ENCODE results near the gene ARHGDIA. TPM values are rescaled to one million over a fixed set of nuclear protein-coding genes. Genes with fewer than 3 reads are reported as not detected.

The ARHGDIA gene
- total and polyA plus RNA-seq, 2 of the 8 experiments (the other 6 are each of a cell fraction or from before 2014, with no cell fraction given): 62.4 to 217 TPM

GRCh38 chr17:81846743-81847689, 24.1 kb downstream of the ARHGDIA start:
- TF ChIP-seq POLR2AphosphoS5 (IDR thresholded peaks at IDR 0.05; ENCODE audit: low read depth, low read length): peak; percentile 30; the same call in 1 of the 2 replicates
- TF ChIP-seq EGR1 (IDR thresholded peaks at IDR 0.05; ENCODE audit: borderline replicate concordance, low read depth, low read length): no peak
- no peaks in the 10 kb centered on the region for H3K9me3 ChIP-seq (ENCODE audit: insufficient read depth in 2 of 2, low read depth in 1 of 2, low read length in 1 of 2)
- H4K8ac ChIP-seq (ENCODE audit: extremely low read depth, insufficient read depth, low read length): peak overlapping the region; percentile 68; the same call in 1 of the 2 replicates
- H3K23ac ChIP-seq (ENCODE audit: insufficient read length): no peak overlapping the region
- no peaks in the 10 kb centered on the region for H3K23me2 ChIP-seq (ENCODE audit: low read depth, low read length)
- POLR2A ChIA-PET (ENCODE audit: partially characterized antibody): interaction anchor here (1.0 to 5.7 kb wide), 3 partner anchors 13 to 20 kb away, joined by 3 to 37 read pairs (median 4); partner anchors contain the start of genes MCRIP1 and PPP1R27
- DNase-seq (ENCODE audit: low read depth in 1 of 2, low spot score in 2 of 2): no peak
- H3K79me2 ChIP-seq (ENCODE audit: control insufficient read depth in 1 of 2, insufficient read depth in 2 of 2, low read length in 2 of 2): no peaks in the 10 kb centered on the region
- no peak overlapping the region for H2BK5ac ChIP-seq (ENCODE audit: low read depth, low read length)
- H2BK120ac ChIP-seq (replicated peaks; ENCODE audit: low read depth, low read length): no peak overlapping the region
- H4K5ac ChIP-seq (ENCODE audit: insufficient read length, low read depth, low read length): no peak overlapping the region
- CTCF ChIA-PET (ENCODE audit: partially characterized antibody): interaction anchor here (0.5 to 1.2 kb wide), 2 partner anchors 22 to 648 kb away, joined by 3 read pairs; no protein-coding TSS in a partner anchor
- no peaks in the 10 kb centered on the region for H3K79me1 ChIP-seq (ENCODE audit: low read depth, low read length)
- H4K20me1 ChIP-seq (replicated peaks in 1 of 2; ENCODE audit: control insufficient read depth in 1 of 2, insufficient read depth in 2 of 2, low read length in 2 of 2): peaks cover 2 to 15% of the 10 kb centered on the region in 2 experiments
- no peak overlapping the region for H2AFZ ChIP-seq (ENCODE audit: low read length)
- H2BK20ac ChIP-seq (ENCODE audit: low read length): no peak overlapping the region
- H2AK5ac ChIP-seq (ENCODE audit: low read depth, low read length): no peak overlapping the region
- H3K27ac ChIP-seq (ENCODE audit: low read depth, low read length): no peak overlapping the region
- H3K4me2 ChIP-seq (ENCODE audit: insufficient read depth in 1 of 2, low read depth in 2 of 2, low read length in 2 of 2): no peak overlapping the region
- WGBS, 2 experiments (ENCODE audit: extremely low coverage in 1 of 2, insufficient coverage in 1 of 2, insufficient read length in 1 of 2, insufficient replicate concordance in 2 of 2, low coverage in 1 of 2, low lambda C conversion rate in 2 of 2, missing lambda C conversion rate in 1 of 2): 92% methylated on average over 24 of the region's 24 CpGs; no CpG with 5 or more reads in 1 of the 2 experiments
- H3K56ac ChIP-seq (replicated peaks; ENCODE audit: insufficient read length, low read depth, low read length): no peak overlapping the region
- peaks cover 12 to 58% (median 37%) of the 10 kb centered on the region in 4 experiments for H3K36me3 ChIP-seq (ENCODE audit: control insufficient read depth in 2 of 4, insufficient read depth in 4 of 4, low read length in 3 of 4)
- no peak overlapping the region for H4K91ac ChIP-seq (replicated peaks; ENCODE audit: insufficient read length, low read length)
- H3K14ac ChIP-seq (ENCODE audit: insufficient read length): no peak overlapping the region
- no peak overlapping the region for H3K4me3 ChIP-seq (ENCODE audit: extremely low read depth in 1 of 4, insufficient read depth in 2 of 4, low read depth in 3 of 4, low read length in 4 of 4)
- no peak for FAIRE-seq
- H3K27me3 ChIP-seq (replicated peaks in 1 of 4; ENCODE audit: control insufficient read depth in 3 of 4, extremely low read depth in 1 of 4, insufficient read depth in 3 of 4, low read length in 3 of 4): no peaks in the 10 kb centered on the region; a peak in 2 of 7 replicates
- H3K4me1 ChIP-seq (replicated peaks in 1 of 4; ENCODE audit: control insufficient read depth in 3 of 4, insufficient read depth in 4 of 4, low read length in 3 of 4): no peaks in the 10 kb centered on the region
- no peak overlapping the region for H2BK15ac ChIP-seq (ENCODE audit: low read length)
- no peak overlapping the region for H2BK12ac ChIP-seq (ENCODE audit: low read depth, low read length)
- no peak overlapping the region; a peak in 1 of 7 replicates for H3K9ac ChIP-seq (replicated peaks in 1 of 4; ENCODE audit: extremely low read depth in 1 of 4, low read depth in 3 of 4, low read length in 3 of 4)
- H3K4ac ChIP-seq (replicated peaks; ENCODE audit: insufficient read length, low read depth, low read length): no peak overlapping the region
- H3K18ac ChIP-seq (ENCODE audit: extremely low read depth, low read length): no peak overlapping the region
